NCI-H146 treated with DMSO at 0.1 percent for 48 hours (cell line): Measurements from ENCODE around the gene OR51G2.
"Not testable (repeated sequence)": the region's sequence is repeated elsewhere in the genome, so short reads cannot be mapped to it uniquely, and the experiment has no call there.

ENCODE experiments used
- DNase-seq: peaks from one replicate; lab custom pipeline; 2025; ENCODE audit not compliant: unreplicated experiment; lab: John Stamatoyannopoulos, UW

Gene OR51G2, protein sequence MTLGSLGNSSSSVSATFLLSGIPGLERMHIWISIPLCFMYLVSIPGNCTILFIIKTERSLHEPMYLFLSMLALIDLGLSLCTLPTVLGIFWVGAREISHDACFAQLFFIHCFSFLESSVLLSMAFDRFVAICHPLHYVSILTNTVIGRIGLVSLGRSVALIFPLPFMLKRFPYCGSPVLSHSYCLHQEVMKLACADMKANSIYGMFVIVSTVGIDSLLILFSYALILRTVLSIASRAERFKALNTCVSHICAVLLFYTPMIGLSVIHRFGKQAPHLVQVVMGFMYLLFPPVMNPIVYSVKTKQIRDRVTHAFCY

DNA sequence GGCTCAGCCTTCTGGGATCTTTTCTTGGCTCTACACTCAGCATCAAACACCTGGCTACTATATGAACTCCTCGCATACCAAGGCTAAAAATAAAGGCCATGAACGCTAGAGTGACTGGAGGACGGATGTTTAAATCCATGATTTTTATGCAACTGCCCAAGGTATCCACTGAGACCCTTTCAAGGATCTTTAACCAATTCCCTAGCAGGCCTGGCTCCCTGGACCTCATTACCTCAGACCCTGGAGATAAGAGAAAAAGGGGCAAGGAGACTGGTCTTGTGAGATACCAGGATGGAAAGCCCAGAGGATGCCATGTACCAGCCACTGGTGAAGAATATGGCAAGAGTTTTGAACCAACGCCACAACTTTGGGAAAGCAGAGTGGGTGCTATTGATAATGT, at the start of gene OR51G2:
OR51G2 (minus strand) TSS at position 101 of the 400 bp plus-strand sequence. CDS start 3,687 bp downstream, outside the sequence.
- DNase-seq: no peak

DNA sequence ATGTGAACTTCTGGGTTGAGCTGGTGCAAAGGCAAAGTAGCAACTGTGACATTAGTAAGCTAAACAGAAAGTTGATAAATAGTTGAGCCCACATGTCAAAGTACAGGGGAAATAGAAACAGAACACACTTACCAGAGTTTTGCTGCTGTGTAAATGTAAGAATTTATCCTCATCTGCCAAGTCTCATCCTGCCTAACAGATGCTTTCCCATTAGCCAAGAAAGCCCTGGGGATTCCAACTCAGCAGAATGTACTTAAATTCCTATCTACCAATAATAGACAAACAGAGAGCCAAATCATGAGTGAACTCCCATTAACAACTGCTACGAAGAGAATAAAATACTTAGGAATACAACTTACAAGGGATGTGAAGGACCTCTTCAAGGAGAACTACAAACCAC, 43.7 kb upstream of the OR51G2 start:
- DNase-seq: no peak

DNA sequence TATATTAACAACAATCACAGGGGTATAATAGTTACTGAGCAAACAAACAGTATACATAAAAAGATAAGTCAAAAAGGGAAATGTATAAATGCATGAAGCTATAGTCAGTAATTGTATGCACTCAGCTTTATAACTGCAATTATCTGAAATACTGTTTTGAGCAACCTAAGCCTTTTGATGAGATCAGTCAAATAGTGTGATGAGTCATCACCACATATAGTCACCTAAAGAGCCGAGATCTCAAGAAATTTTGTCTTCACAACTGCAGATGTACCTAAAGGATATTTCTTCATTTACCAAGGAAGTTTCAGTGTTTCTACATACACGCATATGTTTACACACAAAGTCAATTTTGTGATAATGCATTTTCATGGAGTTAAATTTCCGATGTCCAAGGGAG, 41.7 kb upstream of the OR51G2 start:
- DNase-seq: peak; percentile 37

DNA sequence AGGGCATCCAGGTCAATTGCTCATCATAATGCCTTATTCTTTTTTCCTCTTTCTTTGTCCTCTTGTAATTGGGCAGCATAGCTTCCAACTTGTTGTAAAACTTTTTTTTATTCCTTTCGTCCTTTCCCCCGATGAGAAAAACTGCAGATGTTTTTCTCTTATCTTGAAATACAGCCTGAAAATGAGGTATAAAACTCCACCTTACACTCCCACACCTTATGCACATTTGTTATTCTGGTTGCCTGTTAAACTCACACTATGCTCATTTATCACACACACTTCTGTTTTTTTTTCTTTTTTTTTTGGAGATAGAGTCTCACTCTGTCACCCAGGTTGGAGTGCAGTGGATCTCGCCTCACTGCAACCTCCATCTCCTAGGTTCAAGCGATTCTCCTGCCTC, 38.2 kb upstream of the OR51G2 start:
- no peak for DNase-seq

DNA sequence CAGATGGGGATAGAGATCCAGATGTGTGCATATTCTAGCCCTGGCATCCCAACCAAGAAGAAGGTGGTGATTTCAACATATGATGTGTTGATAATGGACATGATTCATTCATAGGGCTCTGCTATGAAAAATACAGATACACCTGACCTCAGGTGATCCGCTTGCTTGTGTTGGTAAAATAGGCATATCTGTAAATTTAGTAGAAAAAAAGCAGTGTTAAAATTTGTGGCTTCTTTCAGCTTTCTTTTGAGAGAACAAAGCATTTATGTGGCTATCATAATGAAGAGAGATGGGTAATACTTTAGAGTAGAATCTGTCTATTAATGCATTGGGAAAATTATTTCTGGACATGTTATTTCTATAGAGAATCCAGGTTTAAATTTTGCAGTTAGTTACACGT, 36.5 kb upstream of the OR51G2 start, which contains the start of gene OR51A2:
OR51A2 (minus strand) TSS at position 101 of the 400 bp plus-strand sequence; CDS start at position 101, 0 bp downstream.
- not testable (repeated sequence) for DNase-seq

DNA sequence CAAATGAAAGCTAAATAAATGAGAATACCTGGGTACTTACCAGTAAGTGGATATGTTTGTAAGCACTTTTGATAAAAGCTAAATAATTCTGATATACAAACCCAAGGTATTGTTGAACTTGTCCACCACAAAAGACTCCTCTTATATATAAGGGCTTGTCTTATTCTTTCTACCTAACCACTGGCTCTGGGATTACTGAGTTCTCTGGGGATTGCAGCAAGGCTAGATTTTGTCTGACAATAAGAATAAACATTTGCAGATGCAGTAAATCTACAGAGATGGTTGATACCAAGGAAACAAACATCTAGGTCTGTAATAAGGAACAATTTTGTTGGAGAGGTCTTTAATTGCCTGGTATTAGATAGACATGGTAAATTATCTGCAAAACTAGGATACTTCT, 28.4 kb upstream of the OR51G2 start, which contains the start of gene OR51A4:
OR51A4 (minus strand) TSS at position 101 of the 400 bp plus-strand sequence. CDS start 505 bp downstream, outside the sequence.
- no peak for DNase-seq

DNA sequence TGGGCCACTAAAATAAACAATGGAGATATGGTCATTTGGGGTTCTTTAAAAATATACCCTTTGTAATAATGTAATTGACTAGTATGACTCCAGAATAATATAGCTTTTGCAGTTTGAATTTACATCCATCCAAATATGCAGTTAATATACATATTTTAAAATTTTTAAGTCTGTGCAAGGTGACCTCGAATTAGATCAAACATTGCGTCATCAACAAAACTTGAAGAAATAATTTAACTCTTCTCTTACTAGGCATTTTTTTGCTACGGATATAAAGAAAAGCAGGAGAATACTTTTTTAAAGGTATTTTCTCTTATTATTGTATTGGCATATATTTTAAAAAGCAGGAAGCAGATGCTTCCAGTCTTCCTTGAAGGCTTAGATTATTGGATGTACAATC, 17.6 kb upstream of the OR51G2 start:
- no peak for DNase-seq

DNA sequence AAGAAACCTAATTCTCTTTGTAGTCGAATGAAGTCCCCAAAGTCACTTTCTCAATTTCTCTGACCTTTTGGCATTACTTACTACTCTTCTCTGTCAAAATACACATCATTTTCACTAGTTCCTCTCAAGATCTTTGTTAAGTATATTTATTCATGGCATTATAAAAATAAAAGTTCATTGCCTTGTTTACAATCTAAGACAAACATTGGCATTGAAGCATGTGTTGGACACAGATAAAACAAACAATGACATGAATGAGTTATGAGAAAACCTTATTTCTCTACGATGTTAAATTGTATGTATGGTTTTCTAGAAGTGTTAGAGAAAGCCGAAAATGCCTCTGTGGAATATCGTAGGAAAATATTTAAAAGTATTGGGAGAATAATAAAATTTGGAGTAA, 13.6 kb upstream of the OR51G2 start:
- no peak for DNase-seq

DNA sequence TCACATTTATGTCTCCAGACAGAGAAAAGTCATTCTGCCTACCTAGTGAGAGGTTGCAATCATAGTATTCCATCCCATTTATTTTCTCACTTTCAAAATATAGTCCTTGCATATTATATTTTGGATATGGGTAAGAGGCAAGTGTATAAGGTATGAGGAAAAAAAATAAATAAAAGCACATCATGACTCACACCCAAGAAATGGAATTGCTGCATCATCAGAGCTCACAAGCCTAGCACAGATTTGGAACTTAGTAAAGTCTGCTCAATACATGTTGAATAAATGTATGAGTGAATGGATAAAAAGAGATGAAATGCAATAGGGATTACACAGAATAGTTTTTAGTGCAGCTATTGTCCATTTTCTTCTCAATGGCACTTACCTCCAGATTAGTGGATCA, 7.5 kb upstream of the OR51G2 start:
- no peak for DNase-seq

DNA sequence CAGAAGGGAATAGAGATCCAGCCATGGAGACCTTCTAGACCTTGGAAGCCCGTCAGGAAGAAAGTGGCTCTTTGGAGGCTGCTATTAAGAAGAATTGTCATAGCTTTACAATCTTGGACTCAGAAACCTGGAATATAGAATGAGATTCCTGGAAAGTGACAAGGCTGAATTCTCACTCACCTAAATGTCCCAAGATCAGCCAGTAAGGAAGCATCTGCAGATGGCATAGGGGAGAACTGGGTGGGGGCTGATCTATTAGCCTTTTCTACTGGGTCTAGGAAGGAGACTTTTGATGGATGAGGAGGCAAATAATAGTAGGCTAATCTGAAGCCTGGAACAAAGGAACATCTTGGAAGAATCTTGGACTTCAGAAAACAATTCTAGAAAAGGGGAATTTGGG, 5.1 kb upstream of the OR51G2 start, which contains the start of gene OR51G1:
OR51G1 (minus strand) TSS at position 101 of the 400 bp plus-strand sequence; CDS start at position 101, 0 bp downstream.
- DNase-seq: no peak

DNA sequence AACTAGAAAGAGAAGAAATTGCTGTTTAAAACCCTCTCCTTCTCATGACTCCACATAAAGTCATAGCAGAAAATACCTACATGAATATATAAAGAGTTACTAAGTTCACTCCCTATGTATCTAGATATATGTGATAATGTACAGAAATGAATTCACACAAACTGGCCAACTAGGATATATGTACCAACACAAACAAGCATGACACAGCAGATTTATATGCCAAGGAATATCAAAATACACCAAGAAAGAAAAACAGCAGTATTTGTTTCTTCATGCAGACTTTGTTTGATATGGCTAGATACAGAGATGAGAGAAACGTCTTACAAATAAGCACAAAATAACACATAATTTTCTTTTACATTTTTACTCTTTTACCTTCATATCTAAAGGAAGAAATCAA, 3.2 kb upstream of the OR51G2 start:
- DNase-seq: no peak

DNA sequence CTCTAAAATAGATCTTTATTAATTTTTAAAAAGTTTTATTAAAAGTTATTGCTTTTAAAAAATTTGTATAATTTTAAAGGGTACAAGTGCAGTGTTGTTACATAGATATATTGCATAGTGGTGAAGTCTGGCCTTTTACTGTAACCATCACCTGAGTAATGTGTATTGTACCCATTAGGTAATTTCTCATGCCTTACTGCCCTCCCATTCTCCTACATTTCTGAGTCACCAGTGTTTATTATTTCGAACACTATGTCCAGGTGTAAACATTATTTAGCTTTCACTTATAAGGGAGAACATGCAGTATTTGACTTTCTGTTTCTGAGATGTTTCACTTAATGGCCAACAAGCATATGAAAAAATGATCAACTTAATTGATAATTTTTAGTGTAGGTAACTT, 2.6 kb upstream of the OR51G2 start:
- no peak for DNase-seq

DNA sequence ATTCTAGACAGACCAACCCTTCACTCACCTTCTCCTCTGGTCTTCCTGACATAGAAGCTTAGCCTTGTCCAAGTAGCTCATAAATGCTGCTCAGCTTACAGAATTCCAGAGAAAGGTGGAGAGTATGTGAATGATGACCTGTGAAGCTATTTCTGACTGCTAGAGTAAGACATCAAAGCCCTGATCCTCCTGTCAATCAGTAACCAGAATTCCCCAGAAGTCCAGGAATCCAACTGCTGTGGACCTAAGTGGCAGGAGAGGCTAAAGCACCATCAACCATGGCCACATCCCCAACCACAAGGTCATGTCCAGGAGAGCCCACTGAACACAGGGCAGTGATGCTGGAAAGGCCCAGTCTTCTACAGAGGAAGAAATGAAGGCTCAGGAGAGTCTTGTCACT, 2.6 kb downstream of the OR51G2 start:
- no peak for DNase-seq

DNA sequence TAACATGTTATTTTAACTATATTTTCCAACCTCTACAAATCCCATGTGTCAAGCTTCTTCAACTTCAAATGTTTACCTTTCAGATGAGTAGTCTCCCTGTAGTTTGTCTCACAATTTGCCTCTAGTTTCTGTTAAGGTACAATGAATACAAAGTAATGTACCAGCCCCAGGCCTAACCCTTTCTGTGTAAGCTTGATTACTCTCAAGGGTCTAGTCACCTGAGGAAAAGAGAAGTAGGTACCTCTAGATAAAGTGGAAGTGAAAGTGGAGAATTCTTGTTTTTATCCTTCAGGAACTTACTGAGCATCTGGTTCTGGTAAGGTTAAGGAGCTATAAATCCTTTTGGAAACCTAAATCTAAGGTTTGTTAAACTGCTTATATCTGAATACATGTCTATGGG, 15.7 kb downstream of the OR51G2 start, which contains the start of gene OR51A7:
OR51A7 (plus strand) TSS at position 300 of the 400 bp plus-strand sequence. CDS start 3,587 bp downstream, outside the sequence.
- DNase-seq: no peak

DNA sequence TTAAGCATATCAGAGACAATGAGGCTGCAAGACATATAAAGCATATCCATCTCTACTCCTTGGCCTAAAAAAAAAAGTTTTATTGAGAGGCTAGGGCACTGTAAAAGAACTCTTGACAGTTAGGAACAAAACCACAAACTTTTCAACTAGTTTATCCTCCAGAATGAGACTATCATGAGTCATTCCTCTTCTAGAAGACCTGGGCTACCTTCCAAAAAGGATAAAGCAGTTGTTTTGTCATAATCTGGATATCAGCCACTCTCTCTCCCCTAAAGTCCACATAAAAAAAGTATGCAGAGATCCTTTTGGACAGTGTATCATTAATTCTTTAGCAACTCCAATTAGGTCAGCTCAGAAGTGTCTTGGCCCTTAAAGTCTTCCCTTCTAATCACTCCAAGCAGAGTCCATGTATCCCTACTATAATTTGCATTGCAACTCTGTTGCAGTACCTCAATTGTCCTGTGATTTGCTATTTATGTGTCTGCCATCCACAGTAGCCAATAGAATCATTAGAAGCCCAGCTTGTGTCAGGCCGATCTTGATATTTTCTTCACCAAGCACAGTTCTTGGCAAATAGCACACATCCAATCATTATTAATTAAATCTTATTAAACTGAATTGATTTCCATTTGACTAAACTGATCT, 27.0 kb downstream of the OR51G2 start:
- DNase-seq: no peak

DNA sequence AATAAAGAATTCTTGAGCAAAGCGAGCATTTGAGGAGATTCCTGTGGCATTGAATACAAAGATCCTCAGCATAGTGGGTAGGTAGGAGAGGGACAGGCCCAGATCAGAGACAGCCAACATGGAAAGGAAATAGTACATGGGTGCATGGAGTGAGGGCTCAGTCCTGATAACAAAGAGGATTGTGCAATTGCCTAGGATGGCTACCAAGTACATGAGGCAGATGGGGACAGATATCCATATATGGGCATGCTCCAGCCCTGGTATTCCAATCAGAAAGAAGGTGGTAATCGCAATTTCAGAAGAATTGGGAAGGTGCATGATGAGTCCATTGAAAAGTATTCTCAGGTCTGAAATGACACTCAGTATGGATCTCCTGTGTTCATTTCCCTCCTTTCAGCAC, 28.9 kb downstream of the OR51G2 start:
- no peak for DNase-seq

DNA sequence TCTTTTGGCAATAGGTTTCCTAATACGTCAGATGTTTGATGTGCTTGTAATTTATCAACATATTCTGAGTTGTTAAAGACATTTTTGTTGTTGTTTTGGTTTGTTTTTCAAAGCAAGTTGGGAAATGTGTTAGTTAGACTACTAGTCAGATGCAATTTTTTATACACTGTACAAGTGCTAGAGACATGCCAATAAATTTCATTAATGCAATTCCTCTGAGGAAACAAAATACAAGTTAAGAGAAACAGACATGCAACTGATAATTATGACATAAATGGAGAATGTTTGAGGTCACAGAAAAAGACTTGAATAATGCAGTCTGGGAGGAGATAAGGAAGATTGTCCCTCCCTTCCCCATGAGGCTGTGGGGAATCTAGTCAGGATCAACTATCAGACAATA, 31.6 kb downstream of the OR51G2 start:
- no peak for DNase-seq

DNA sequence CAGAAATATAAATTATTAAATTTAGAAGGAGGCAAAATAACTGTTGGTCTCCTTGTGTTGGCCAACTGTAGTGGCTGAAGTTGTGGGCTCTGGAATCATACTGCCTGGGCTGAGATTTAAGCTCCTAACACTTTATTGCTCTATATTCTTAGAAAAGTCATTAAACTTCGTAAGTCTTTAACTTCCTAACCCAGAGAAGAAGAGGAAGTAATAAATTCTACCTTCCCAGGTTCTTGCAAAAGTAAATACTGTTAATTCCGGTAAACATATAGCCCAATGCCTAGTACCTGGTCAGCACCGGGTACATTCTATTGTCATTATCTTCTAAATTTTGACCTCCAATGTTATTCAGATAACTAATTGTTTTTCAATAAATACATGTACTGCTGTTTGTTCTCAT, 33.0 kb downstream of the OR51G2 start:
- DNase-seq: no peak

DNA sequence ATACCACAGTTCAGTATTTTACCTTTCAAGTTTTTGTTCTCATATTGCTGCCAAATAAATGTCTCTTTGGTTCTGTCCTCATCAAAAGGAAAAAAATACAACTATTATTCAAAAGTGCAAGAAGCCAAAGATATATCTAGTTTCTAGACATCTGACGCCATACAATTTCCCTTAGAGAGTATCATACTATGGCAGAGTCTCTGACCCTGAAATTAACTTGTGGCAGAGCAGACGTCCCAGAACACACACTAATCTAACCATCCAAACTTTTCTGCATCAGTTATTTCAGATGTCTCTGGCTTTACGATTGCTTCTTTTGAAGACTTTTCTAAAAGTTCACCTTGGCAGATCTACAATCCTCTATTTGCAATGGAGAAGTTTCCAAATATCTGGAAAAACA, 34.8 kb downstream of the OR51G2 start:
- no peak for DNase-seq

DNA sequence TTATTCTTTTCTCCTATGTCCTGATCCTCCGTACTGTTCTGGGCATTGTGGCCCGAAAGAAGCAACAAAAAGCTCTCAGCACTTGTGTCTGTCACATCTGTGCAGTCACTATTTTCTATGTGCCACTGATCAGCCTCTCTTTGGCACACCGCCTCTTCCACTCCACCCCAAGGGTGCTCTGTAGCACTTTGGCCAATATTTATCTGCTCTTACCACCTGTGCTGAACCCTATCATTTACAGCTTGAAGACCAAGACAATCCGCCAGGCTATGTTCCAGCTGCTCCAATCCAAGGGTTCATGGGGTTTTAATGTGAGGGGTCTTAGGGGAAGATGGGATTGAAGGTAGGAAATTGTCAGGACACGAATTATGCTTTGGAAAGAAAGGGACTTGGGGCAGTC, 36.6 kb downstream of the OR51G2 start:
- peak; percentile 17 for DNase-seq

DNA sequence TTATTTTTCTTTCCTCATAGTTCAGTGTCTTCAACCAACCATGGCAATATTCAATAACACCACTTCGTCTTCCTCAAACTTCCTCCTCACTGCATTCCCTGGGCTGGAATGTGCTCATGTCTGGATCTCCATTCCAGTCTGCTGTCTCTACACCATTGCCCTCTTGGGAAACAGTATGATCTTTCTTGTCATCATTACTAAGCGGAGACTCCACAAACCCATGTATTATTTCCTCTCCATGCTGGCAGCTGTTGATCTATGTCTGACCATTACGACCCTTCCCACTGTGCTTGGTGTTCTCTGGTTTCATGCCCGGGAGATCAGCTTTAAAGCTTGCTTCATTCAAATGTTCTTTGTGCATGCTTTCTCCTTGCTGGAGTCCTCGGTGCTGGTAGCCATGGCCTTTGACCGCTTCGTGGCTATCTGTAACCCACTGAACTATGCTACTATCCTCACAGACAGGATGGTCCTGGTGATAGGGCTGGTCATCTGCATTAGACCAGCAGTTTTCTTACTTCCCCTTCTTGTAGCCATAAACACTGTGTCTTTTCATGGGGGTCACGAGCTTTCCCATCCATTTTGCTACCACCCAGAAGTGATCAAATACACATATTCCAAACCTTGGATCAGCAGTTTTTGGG, 37.2 kb downstream of the OR51G2 start, which contains the start of gene OR51T1:
OR51T1 (plus strand) TSS at position 41 of the 641 bp plus-strand sequence; CDS start at position 41, 0 bp downstream.
- DNase-seq: peak; percentile 63

DNA sequence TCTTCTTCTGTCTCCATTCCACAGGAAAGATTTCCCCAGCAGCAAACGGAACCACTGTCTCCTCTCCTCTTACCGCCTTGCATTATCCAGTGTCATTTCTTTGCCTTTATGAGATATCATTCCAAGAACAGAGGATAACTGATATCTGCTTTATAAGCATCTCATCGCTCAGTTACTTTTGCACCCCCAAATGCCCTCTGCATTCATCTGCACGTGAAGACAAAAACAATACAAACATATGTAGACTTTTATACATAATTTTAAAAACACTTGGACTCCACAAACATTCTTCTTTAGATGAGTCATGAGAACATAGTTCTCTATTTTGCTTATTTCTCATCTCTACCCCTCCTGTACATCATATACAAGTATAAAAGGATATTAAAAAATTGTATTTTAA, 38.0 kb downstream of the OR51G2 start:
- DNase-seq: no peak
